BE2C (cell line): Measurements from ENCODE around the gene SLAMF9.

Source experiments
- DNase-seq: peaks from one replicate; pipeline ENCODE4 v3.0.0-alpha.2; 2020
- H3K27me3 ChIP-seq: fragments of 250-450 bp; sonication (Bioruptor Pico); 2 replicates; pipeline ENCODE4 v1.5.1; 2020; ENCODE audit warnings: mild to moderate bottlenecking
- H3K36me3 ChIP-seq: fragments of 250-450 bp; sonication (Bioruptor Pico); 2 replicates; pipeline ENCODE4 v1.5.1; 2020; ENCODE audit warnings: mild to moderate bottlenecking
- H3K4me1 ChIP-seq: fragments of 250-450 bp; sonication (Bioruptor Pico); 2 replicates; pipeline ENCODE4 v1.5.1; 2020
- H3K4me3 ChIP-seq: 2 replicates; pipeline ENCODE4 v1.5.1; 2011; ENCODE audit warnings: low read depth, low read length
- H3K9me3 ChIP-seq: fragments of 250-450 bp; sonication (Bioruptor Pico); 2 replicates; pipeline ENCODE4 v1.5.1; 2020
- TF ChIP-seq, protein P1 (sequence below): IDR thresholded peaks from 2 replicates; pipeline ENCODE4 v1.5.1; 2012; ENCODE audit warnings: mild to moderate bottlenecking, low read depth, low read length

The SLAMF9 gene

DNA sequence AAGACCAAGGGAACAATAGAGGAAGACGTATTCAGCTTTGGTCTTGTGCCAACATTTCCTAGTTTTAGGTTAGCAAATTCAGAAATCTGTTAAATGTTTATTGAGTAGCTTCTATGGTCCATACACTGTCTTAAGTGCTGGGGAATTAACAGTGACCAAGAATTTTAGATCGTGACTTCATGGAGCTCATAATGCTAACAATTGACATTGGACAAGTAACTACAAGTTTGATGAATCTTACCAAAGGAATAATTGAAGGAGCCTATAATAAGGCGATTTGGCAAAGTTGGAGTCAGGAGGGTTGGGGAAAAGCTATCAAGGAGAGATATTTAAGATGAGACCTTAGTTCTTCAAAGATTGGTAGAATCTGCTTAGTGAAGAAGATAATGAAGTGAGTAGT lies 1.4 kb upstream of the SLAMF9 start:
- no peak for DNase-seq
- no peak overlapping the region for H3K4me3 ChIP-seq
- H3K36me3 ChIP-seq: no peaks in the 10 kb centered on the region
- no peaks in the 10 kb centered on the region for H3K4me1 ChIP-seq
- H3K9me3 ChIP-seq: no peaks in the 10 kb centered on the region
- TF ChIP-seq, protein P1, sequence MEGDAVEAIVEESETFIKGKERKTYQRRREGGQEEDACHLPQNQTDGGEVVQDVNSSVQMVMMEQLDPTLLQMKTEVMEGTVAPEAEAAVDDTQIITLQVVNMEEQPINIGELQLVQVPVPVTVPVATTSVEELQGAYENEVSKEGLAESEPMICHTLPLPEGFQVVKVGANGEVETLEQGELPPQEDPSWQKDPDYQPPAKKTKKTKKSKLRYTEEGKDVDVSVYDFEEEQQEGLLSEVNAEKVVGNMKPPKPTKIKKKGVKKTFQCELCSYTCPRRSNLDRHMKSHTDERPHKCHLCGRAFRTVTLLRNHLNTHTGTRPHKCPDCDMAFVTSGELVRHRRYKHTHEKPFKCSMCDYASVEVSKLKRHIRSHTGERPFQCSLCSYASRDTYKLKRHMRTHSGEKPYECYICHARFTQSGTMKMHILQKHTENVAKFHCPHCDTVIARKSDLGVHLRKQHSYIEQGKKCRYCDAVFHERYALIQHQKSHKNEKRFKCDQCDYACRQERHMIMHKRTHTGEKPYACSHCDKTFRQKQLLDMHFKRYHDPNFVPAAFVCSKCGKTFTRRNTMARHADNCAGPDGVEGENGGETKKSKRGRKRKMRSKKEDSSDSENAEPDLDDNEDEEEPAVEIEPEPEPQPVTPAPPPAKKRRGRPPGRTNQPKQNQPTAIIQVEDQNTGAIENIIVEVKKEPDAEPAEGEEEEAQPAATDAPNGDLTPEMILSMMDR: no peak
- no peaks in the 10 kb centered on the region for H3K27me3 ChIP-seq

DNA sequence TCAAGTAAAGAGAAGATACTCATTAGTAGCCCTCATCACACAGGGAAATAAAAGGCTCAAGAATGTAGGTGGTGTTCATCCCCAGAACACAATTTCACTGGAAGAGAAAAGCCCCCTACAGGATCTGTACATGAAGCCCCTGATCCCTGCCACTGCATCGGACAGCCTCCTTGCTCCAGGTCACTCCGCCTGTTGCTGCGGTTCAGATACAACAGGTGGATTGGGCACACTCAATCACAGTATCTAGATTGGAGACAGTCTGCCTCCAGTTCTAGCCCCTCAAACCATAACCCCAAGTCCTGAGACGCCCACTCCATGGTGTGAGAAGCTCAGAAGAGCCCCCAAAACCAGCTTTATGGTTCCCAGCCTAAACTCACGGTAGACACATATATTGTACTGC lies 1.1 kb downstream of the SLAMF9 start:
- DNase-seq: no peak
- TF ChIP-seq, protein P1: no peak
- no peaks in the 10 kb centered on the region for H3K4me1 ChIP-seq

DNA sequence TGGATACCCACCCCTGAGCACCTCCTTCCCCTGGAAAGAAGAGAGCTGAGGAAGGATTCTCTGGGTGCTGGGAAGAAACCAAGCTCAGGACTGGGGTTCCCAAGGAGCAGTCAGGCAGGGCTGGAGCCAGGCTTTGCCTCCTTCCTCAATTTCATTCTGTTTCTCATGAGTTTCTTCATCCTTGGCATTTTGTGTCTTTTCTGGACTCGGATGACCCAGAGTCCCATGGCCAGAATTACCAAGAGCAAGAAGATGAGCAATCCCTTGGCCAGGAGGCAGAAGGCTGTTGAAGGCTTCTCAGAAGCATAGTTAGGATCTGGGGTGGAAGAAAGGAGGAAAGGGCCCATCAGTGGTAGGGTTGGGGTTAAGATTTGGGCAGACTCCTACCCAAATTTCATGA lies 2.5 kb downstream of the SLAMF9 start:
- TF ChIP-seq, protein P1: no peak
- Histone ChIP-seq H3K27me3 (no peaks in the 10 kb centered on the region), H3K36me3 (no peaks in the 10 kb centered on the region), H3K4me1 (no peaks in the 10 kb centered on the region), H3K4me3 (no peak overlapping the region), H3K9me3 (no peaks in the 10 kb centered on the region)
- no peak for DNase-seq

More for the DNA sequence above, 1.1 kb downstream of the SLAMF9 start:
- Histone ChIP-seq H3K27me3 (no peaks in the 10 kb centered on the region), H3K4me3 (no peak overlapping the region), H3K9me3 (no peaks in the 10 kb centered on the region), H3K36me3 (no peaks in the 10 kb centered on the region)

DNA sequence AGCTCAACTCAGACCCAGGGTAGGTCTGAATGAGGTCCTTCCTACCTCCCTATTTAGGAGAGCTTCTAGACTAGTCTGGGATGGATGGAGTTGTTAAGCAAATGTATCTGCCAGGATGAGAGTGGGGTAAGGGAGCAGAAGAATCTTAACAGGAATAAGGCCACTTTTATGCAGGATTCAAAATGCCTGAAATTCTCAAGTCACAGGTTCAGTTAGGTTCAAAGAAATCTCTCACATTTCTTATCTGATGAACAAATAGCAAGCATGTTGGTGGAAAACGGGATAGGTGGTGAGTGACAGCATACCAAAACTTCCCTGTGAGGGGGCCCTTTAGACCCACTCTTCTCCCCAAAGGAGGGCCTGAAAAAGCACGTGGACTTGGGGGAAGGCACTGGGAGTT lies 3.0 kb downstream of the SLAMF9 start:
- Histone ChIP-seq H3K36me3 (no peaks in the 10 kb centered on the region), H3K4me3 (no peak overlapping the region), H3K9me3 (no peaks in the 10 kb centered on the region), H3K27me3 (no peaks in the 10 kb centered on the region), H3K4me1 (peaks cover 2% of the 10 kb centered on the region; the same call in 1 of the 2 replicates)
- no peak for DNase-seq
- TF ChIP-seq, protein P1: no peak

DNA sequence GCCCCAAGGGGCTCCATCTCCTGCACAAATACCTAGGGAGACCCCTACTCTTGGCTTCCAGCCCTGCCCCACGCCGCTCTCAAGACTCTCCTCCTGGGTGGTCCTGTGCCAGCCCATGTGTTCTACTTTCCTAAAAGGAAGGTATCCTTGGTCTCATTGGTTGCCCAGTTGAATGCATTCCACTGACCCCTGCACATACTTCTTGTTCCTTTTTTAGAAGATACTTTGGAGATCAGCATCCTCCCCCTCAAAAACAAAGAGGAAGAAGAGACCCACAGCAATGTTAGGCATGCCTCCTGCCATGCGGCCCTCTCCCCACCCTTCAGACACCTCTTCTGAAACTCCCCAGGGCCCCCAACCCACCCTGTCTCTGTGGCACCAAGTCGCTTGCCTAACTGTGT lies 4.1 kb downstream of the SLAMF9 start:
- DNase-seq: no peak
- H3K4me3 ChIP-seq: no peak overlapping the region
- TF ChIP-seq, protein P1: no peak
- H3K27me3 ChIP-seq: no peaks in the 10 kb centered on the region
- H3K9me3 ChIP-seq: no peaks in the 10 kb centered on the region
- H3K4me1 ChIP-seq: peaks cover 2% of the 10 kb centered on the region; the same call in 1 of the 2 replicates
- no peaks in the 10 kb centered on the region for H3K36me3 ChIP-seq

DNA sequence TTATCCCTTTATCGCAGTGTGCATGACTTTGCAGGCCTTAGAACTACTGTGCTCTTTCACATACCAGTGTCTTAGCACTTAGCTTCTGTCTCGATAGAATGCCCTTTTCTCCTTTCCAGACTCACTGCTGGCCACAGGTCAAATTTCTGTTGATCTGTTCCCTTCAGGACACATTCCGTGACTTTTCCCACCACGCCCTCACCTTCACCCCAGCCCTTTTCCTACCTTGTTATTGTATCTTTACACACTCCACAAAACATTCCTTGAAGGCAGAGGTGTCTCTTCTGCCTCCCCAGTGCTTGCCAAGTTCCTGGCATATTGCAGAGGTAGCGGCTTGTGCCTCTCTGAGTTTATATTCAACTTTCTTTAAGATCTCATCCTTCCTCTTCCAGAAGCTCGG lies 4.9 kb downstream of the SLAMF9 start:
- H3K9me3 ChIP-seq: no peaks in the 10 kb centered on the region
- H3K4me3 ChIP-seq: no peak overlapping the region
- H3K27me3 ChIP-seq: no peaks in the 10 kb centered on the region
- peaks cover 2% of the 10 kb centered on the region; the same call in 1 of the 2 replicates for H3K4me1 ChIP-seq
- H3K36me3 ChIP-seq: no peaks in the 10 kb centered on the region
- DNase-seq: no peak
- TF ChIP-seq, protein P1: no peak
